Activated CD4-positive, CD25-positive, alpha-beta regulatory T cell treated with anti-CD3 and anti-CD28 coated beads, Interleukin-2, amount 50 U/mL, for 72 hours (primary cell): ENCODE results near the gene SCTR.
"Not testable (repeated sequence)": the region's sequence is repeated elsewhere in the genome, so short reads cannot be mapped to it uniquely, and the experiment has no call there.

Experiments
- DNase-seq: peaks from one replicate; pipeline ENCODE4 v3.0.0; 2021

Gene SCTR

DNA sequence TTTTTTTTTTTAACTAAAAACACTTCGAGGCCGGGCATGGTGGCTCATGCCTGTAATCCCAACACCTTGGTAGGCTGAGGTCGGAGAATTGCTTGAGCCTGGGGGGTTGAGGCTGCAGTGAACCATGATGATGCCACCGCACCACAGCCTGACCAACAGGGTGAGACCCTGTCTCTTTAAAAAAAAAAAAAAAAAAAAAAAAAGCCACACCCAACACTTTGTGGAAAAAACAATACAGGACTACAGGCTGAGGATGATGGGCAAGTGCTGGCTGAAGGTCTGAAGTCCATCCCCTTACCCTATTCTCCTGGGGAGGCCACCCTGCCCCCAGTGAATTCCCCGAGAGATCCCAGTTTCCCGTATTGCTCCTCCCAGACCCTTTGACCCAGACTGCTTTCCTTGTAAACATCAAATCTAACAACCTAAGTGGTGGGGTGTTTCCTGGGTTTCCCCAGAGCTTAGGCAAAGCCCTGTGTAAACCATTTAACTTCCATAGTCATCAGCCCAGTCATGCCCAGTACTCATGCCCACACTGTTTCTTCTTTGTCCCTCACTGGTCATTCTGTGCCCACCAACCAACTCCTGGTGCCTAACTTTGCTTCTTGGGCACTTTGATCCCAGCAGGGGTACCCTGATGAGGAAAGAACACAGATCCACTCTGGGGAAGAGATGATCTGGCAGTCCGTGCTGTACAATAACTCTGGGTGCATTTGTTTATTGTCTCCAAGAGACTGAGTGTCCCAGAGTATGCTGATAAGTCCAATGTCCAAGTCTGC lies 98.5 kb downstream of the SCTR start:
- no peak for DNase-seq

- no peak for DNase-seq
These were observed 99.2 kb downstream of the SCTR start for GRCh38 chr2:119425119-119425405.

DNA sequence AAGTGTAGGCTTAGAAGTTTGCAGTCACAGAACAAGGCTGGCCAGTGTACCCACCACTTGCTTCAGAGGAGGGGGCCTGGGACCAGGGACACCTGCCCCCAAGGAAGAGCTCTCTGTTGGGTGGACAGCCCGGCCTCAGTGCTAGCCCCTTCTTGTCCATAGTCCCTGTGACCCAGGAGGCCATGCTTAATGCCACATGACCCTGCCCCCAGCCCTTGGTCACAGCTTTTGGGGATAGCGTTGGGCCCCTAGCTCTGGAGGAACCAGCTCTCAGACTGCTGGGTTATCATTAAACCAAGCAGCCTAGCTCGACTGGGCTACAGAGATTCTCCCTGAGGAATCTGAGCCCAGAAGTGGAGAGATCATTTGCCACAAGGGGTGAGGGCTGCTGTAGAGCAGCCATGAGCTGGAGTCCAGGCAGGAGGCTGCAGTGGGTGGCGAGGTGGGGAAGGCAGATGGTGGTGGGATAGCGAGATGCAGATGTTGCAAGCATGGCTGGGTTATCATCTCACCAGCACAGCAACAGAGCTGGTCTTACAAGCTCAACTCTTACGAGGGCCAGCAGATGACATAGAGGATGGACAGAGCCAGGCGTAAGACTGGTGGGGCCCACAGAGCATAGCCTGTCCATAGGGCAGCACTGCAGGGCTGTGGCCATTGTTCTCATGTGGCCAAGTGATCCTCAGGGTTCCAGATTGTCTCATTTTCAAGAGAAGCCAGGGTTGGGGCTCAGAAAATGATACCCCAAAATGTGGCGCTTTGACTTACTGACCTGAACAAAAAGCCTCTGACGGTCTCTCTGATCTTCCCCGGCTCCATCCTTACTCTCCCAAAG lies 99.8 kb downstream of the SCTR start:
- no peak for DNase-seq

DNA sequence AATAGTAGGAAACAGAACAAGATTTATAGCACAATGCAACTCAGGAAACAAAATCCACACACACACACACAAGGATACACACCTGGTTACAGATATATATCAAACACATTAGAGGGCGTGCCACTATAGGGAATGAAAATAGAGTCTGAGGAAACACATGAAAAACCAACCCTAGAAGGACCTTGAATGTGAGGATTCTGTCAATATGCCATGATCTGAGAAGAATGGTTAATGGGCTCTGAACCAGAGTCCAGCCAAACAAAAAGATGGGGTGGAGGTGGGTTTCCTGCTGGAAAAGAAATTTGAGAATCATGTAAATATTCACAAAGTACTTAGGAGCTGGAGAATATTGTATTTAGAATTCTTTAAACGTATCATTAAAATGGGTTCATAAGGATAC lies 100.5 kb downstream of the SCTR start:
- DNase-seq: no peak

DNA sequence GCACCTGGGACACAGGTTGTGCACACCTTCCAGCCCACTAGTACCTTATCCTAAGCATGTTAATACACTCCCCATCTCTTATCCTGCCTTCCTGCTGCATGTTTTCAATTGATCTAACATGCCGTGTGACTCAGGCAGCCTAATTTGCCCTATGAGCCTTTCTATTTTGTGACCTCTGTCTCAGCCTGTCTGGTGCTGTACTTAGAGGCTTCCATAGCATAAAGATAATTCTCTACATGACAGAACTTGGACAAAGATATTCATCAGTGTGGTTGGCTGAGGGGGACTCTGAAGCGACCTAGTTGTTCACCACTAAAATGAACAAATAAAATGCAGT lies 101.2 kb downstream of the SCTR start:
- DNase-seq: no peak

GRCh38 chr2:119422360-119423107 lies 101.7 kb downstream of the SCTR start:
- DNase-seq: no peak

GRCh38 chr2:119421741-119422140 lies 102.5 kb downstream of the SCTR start:
- DNase-seq: no peak

DNA sequence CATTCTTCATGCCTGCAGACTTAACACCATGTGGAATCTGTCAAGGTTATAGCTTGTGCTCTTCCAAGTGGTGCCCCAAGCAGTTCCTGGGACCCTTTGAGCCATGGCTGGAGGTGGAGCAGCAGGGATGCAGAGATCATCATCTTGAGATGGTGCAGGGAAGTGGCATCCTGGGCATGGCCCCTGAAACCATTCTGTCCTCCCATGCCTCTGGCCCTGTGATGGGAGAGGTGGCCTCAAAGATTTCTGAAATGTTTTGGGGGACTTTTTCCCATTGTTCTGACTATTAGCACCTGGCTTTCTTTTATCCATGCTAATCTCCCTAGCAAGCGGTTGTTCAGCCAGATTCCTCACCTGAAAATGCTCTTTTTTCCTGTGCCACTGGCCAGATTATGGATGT lies 103.0 kb downstream of the SCTR start:
- no peak for DNase-seq

GRCh38 chr2:119419803-119420508 lies 104.3 kb downstream of the SCTR start:
- DNase-seq: no peak

- no peak for DNase-seq
These were observed 105.2 kb downstream of the SCTR start for GRCh38 chr2:119419065-119419464.

DNA sequence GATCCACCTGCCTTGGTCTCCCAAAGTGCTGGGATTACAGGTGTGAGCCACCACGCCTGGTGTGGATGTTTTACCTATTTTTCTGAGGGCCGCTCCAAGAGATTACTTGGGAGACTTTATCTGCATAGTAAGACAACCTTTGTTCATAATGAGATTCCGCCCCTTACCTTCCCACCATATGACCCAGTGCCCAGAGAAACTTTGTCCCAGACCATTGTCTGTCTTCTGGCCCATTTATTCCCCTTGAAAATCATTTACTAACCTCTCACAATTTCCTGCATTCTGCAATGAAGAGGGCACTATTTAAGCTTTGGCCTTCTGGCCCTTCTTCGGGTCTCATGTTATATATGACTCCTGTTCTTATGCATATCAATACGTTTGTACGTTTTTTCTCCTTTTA lies 106.4 kb downstream of the SCTR start:
- no peak for DNase-seq

DNA sequence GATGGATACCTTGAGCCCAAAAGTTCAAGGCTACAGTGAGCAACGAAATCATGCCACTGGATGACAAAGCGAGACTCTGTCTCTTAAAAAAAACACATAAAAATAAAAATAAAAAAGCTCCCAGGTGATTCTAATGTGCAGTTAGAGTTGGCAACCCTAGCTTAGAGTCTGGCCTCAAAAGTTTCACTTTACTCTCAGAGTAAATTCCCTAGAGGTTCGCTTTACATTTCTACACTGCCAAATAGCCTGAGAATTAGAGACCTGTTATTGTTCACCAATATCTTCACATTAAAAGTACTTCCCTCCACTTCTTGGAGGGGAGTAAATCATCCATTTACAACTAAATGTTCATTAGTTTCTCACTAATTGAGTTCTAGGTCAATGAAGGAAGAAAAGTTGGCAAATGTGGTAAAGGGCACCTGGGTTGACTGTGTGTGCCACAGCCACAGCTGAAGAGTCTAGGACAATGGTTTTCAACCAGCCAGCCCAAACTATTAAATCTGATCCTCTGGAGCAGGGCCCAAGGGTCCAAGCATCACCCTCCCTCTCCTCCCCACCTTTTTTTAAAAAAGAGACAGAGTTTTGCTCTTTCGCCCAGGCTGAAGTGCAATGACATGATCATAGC lies 107.9 kb downstream of the SCTR start:
- no peak for DNase-seq

GRCh38 chr2:119415630-119416029 lies 108.7 kb downstream of the SCTR start:
- no peak for DNase-seq

DNA sequence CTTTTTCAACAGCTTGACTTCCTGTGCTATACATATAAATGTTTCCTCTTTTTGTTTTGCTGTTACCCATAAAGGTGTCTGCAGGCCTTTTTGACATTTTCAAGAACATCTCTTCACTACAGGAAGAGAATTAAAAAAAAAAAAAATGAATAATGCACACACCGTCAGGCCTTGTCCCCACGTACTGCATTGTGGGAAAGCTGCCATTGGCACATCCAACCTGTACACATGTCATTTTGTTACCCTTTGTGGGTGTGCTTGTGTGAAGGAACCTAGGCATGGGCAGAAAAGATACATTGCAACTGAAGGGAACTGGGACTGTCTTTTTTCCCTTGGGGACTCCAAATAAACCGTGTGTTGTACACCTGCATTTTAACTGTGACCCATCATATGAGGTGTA lies 109.4 kb downstream of the SCTR start:
- no peak for DNase-seq

GRCh38 chr2:119409506-119409905 lies 114.8 kb downstream of the SCTR start:
- no peak for DNase-seq

DNA sequence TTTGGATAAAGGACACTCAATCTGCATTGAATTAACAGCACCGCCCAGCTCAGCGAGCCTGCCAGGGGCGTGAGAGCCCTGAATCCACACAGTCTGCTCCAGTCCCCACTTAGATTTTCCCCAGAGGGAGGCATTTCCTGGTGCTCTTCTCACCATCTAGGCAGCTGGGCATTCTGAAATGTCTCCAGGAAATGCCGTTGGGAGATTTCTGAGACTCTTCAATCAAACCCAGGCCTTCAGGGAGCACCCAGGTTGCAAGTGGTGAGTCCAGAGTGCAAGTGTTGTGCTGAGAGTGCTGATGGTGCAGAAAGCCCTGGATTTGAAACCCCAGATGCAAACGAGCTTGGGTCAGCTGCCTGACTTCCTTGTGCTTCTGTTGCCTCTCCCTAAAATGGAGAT lies 116.1 kb downstream of the SCTR start:
- no peak for DNase-seq

DNA sequence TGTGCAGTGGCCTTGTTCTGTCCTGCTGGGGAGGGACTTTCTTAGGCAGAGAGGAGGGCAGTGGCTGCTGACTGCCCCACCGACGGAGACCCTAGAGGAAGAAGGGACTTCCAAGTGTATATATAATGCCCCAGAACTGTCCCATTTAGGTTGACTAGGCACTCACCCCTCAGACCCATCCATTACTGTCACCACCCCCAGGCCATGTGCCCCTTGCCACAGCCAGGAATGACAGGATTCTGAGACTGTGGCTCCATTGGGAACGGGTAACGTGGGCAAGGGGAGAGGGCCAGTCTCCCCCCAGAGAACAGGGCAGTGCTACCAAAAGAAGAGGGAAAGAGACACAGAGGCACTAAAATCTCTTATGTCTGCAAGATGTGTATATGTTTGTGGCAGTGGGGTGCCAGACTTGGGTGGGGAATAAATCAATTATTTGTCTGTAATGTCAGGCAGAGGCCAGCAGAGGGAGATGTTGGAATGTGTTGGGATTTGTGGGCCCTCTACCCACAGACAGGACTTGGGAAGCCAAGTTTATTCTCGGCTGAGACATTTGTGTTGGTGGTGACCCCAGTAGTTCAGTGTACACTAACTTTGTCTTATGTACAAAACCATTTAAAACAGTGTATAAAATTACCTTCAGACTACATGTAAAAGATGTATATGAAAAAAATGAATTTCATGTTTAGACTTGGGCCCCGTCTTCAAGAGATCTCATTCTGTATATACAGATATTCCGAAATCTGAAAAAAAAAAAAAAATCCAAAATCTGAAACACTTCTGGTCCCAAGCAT lies 116.7 kb downstream of the SCTR start:
- no peak for DNase-seq

DNA sequence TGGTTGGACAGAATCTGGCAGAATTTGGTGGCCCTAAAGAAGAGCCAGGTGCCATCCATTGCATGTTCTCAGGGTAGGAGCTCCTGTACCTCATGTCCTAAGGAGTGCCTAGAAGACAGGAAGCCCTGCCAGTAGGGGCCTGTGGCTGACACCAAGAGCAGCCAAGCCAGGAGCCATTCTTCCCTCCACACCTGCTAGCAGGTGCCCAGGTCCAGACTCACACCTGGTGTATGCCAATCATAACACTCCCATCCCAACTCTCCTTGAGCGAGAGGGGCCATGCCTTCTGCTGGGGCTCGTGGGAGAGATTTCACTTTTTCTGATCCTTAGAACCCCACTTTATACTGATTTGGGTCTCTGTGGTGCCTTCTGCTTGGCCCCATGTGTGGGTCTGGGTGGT lies 119.1 kb downstream of the SCTR start:
- DNase-seq: no peak

- not testable (repeated sequence) for DNase-seq
These were observed 120.7 kb downstream of the SCTR start for GRCh38 chr2:119403618-119404017.

- no peak for DNase-seq
These were observed 121.4 kb downstream of the SCTR start for GRCh38 chr2:119402645-119403560.

GRCh38 chr2:119402106-119402505 lies 122.2 kb downstream of the SCTR start:
- DNase-seq: no peak
